KMS-11 (cell line): Measurements from ENCODE around the gene FAM111A.

Experiments
- H2AFZ ChIP-seq: fragments of 200-600 bp; sonication (generic); 2 replicates; pipeline ENCODE4 v1.6.1; 2016; ENCODE audit warnings: antibody characterized with exemption, mixed run types, low read depth
- H3K27ac ChIP-seq: fragments of 200-600 bp; sonication (generic); 2 replicates; pipeline ENCODE4 v1.6.1; 2016; ENCODE audit warnings: mild to moderate bottlenecking, mixed run types
- H3K27me3 ChIP-seq: fragments of 200-600 bp; sonication (generic); 2 replicates; pipeline ENCODE4 v1.6.1; 2017; ENCODE audit warnings: mild to moderate bottlenecking, low read depth, mixed run types, moderate library complexity; ENCODE audit not compliant: insufficient read depth
- H3K36me3 ChIP-seq: fragments of 200-600 bp; sonication (generic); 2 replicates; pipeline ENCODE4 v1.6.1; 2017; ENCODE audit warnings: mild to moderate bottlenecking, mixed run types; ENCODE audit not compliant: insufficient read depth
- H3K4me1 ChIP-seq: fragments of 200-600 bp; sonication (generic); 2 replicates; pipeline ENCODE4 v1.6.1; 2016; ENCODE audit warnings: mild to moderate bottlenecking, low read depth, mixed run types; ENCODE audit not compliant: poor library complexity, severe bottlenecking
- H3K4me2 ChIP-seq: fragments of 200-600 bp; sonication (generic); 2 replicates; pipeline ENCODE4 v1.7.0; 2016; ENCODE audit warnings: mild to moderate bottlenecking, mixed run types
- H3K4me3 ChIP-seq: fragments of 200-600 bp; sonication (generic); IDR thresholded peaks from 2 replicates; pipeline ENCODE4 v1.6.1; 2017; ENCODE audit warnings: low read depth, low read length, mixed read lengths; ENCODE audit not compliant: insufficient read depth
- H3K79me2 ChIP-seq: fragments of 200-600 bp; sonication (generic); 2 replicates; pipeline ENCODE4 v1.6.1; 2016; ENCODE audit warnings: low read depth, mixed run types; ENCODE audit not compliant: insufficient read depth
- H3K9ac ChIP-seq: fragments of 200-600 bp; sonication (generic); 2 replicates; pipeline ENCODE4 v1.6.1; 2016; ENCODE audit warnings: mild to moderate bottlenecking, mixed run types
- H4K20me1 ChIP-seq: fragments of 200-600 bp; sonication (generic); 2 replicates; pipeline ENCODE4 v1.6.1; 2016; ENCODE audit warnings: mild to moderate bottlenecking, mixed run types; ENCODE audit not compliant: insufficient read depth
- CTCF ChIP-seq: fragments of 200-600 bp; sonication (generic); conservative IDR thresholded peaks from 2 replicates; pipeline ENCODE4 v1.6.1; 2017; ENCODE audit warnings: low read depth, mild to moderate bottlenecking, antibody characterized with exemption, low read length, moderate library complexity, mixed read lengths

FAM111A gene

GRCh38 chr11:59200423-59200746 lies 57.7 kb downstream of the FAM111A start:
- Histone ChIP-seq H3K36me3 (no peaks in the 10 kb centered on the region), H3K79me2 (no peaks in the 10 kb centered on the region), H2AFZ (peak overlapping the region; percentile 47; the same call in 1 of the 2 replicates), H4K20me1 (no peaks in the 10 kb centered on the region), H3K9ac (peak overlapping the region; percentile 50; the same call in 1 of the 2 replicates), H3K4me3 (no peak overlapping the region), H3K4me2 (peak overlapping the region; percentile 69), H3K27ac (peak overlapping the region; percentile 64; the same call in 1 of the 2 replicates), H3K27me3 (no peaks in the 10 kb centered on the region), H3K4me1 (peaks cover 26% of the 10 kb centered on the region)
- TF ChIP-seq CTCF: no peak

GRCh38 chr11:59201353-59201752 lies 58.7 kb downstream of the FAM111A start:
- Histone ChIP-seq H3K36me3 (no peaks in the 10 kb centered on the region), H3K4me1 (peaks cover 26% of the 10 kb centered on the region), H3K9ac (no peak overlapping the region), H3K79me2 (no peaks in the 10 kb centered on the region), H2AFZ (no peak overlapping the region), H3K4me3 (no peak overlapping the region), H3K27ac (no peak overlapping the region), H4K20me1 (no peaks in the 10 kb centered on the region), H3K27me3 (no peaks in the 10 kb centered on the region), H3K4me2 (no peak overlapping the region)
- TF ChIP-seq CTCF: peak; percentile 52
